GM12873 (cell line): ENCODE results near the gene CASK.

Experiments
- CTCF ChIP-seq: IDR thresholded peaks from 2 replicates; pipeline ENCODE4 v1.5.1; 2012; ENCODE audit warnings: low read depth, mild to moderate bottlenecking, moderate library complexity, low read length, control low read depth; ENCODE audit not compliant: insufficient read depth; ENCODE audit errors: missing control alignments

Gene CASK

DNA sequence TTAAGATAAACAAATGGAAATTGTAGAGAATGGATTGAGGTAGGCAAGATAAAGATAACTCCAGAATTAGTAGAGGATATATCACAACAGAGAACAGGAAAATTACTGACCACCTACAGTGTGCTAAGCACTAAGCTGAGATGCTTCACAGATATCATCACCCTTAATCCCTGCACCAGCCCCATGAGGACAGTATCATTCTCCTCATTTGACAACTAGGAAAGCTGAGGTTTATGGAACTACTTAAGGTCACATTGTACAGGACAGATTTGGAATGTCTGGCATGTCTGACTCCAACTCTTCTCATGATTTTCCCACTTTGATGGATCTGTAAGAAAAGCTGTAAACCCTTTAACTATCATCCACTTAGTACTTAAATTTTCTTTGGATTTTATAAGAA, 95.5 kb downstream of the CASK start:
- no peak for TF ChIP-seq CTCF

- no peak for TF ChIP-seq CTCF
These were observed 97.6 kb downstream of the CASK start for GRCh38 chrX:41825796-41826195.

- TF ChIP-seq CTCF: no peak
These were observed 98.8 kb downstream of the CASK start for GRCh38 chrX:41824551-41824950.

DNA sequence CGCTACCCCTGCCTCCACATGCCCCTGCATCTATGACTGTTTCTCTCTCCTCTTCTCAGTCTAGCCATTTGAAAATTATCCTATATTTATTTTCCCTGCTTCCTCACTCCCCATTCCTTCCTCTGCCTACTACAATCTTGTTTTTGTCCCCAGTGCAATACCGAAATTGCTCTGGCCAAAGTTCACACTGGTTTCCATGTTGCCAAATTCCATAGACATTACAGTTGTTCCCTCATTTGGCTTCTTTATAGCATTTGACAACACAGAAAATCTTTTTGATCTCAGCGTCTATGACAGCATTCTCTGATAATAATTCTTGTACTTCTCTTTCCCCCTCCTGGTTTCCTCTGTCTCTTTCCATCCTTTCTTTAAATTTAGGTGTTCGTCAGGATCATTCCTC, 100.0 kb downstream of the CASK start:
- no peak for TF ChIP-seq CTCF

- TF ChIP-seq CTCF: no peak
These were observed 100.5 kb downstream of the CASK start for GRCh38 chrX:41822892-41823291.

DNA sequence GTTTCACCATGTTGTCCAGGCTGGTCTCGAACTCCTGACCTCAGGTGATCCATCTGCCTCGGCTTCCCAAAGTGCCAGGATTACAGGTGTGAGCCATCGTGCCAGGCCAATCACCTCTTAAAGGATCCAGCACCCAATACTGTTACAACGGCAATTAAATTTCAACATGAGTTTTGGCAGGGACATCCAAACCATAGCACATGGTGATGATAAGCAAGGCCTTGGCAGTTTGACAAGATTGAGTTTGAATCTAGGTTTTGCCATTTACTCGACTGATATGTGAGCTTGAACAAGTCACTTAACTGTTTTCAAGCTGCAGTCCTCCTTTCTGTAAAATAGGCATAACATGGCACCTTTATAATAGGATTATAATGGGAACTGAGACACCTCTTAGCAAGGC, 115.3 kb downstream of the CASK start:
- no peak for TF ChIP-seq CTCF

- no peak for TF ChIP-seq CTCF
These were observed 120.4 kb downstream of the CASK start for GRCh38 chrX:41802958-41803357.
